Neural progenitor cell (in vitro differentiated cells): Measurements from ENCODE around the gene RORB.

Experiments used
- EZH2 ChIP-seq: fragments of 200-600 bp; sonication (generic); IDR thresholded peaks from 2 replicates; pipeline ENCODE4 v1.6.1; 2017; ENCODE audit warnings: antibody characterized with exemption, mild to moderate bottlenecking, moderate library complexity
- EZH2phosphoT487 ChIP-seq: fragments of 200-600 bp; sonication (generic); IDR thresholded peaks from 2 replicates; pipeline ENCODE4 v1.6.1; 2017; ENCODE audit warnings: antibody characterized with exemption
- TF ChIP-seq, protein P1 (sequence below): fragments of 200-600 bp; sonication (generic); IDR thresholded peaks from 2 replicates; pipeline ENCODE4 v1.5.1; 2017; ENCODE audit warnings: antibody characterized with exemption, mild to moderate bottlenecking

DNA sequence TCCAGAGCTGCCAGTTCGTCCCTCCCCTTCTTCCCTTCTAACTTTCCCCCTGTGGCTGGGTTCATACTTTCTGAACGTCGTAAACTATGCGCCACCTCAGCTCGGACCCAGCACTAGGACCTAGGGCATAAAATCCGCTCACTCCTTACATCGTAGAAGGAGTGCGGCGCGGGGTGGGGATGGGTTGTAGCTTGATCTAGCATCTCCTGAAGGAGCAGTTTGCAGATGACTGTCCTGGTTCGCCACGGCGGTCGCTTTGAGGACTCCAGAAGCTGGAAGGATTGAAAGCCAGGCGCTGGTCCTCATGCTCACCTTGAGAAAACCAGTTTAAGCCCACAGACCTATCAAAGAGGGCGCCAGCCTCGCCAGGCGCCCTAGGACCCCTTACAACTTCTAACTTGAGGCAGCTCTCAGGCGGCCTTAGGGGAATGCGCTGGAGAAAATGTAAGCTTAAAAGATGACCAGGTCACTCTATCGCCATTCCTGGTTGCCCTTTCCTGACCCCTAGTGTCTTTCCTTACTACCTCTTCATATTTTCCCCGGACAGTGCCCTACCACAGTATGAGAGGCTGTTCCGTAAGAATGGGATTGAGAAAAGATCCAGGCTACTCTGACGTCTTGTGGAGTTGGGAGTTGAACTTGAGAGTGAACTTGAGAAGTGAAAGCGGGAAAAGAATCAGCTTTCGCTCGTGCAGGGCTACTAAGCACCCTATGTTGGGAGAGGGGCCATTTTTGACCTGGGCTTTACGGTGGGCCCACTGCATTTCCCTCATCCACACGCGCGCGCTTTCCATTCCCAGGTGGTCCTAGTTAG is 2.8 kb downstream of the RORB start:
- TF ChIP-seq EZH2 (peak; percentile 35), EZH2phosphoT487 (no peak)
- TF ChIP-seq, protein P1, sequence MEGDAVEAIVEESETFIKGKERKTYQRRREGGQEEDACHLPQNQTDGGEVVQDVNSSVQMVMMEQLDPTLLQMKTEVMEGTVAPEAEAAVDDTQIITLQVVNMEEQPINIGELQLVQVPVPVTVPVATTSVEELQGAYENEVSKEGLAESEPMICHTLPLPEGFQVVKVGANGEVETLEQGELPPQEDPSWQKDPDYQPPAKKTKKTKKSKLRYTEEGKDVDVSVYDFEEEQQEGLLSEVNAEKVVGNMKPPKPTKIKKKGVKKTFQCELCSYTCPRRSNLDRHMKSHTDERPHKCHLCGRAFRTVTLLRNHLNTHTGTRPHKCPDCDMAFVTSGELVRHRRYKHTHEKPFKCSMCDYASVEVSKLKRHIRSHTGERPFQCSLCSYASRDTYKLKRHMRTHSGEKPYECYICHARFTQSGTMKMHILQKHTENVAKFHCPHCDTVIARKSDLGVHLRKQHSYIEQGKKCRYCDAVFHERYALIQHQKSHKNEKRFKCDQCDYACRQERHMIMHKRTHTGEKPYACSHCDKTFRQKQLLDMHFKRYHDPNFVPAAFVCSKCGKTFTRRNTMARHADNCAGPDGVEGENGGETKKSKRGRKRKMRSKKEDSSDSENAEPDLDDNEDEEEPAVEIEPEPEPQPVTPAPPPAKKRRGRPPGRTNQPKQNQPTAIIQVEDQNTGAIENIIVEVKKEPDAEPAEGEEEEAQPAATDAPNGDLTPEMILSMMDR: peak; percentile 16
